IPS-NIHi7 (cell line): ENCODE data around the gene SRCIN1.

Experiments used
- DNase-seq: peaks from one replicate; pipeline ENCODE4 v3.0.0; 2012; ENCODE audit warnings: mixed read lengths; ENCODE audit errors: extremely low spot score

Gene SRCIN1

GRCh38 chr17:38617967-38618760 lies 12.4 kb upstream of the SRCIN1 start:
- DNase-seq = no peak

DNA sequence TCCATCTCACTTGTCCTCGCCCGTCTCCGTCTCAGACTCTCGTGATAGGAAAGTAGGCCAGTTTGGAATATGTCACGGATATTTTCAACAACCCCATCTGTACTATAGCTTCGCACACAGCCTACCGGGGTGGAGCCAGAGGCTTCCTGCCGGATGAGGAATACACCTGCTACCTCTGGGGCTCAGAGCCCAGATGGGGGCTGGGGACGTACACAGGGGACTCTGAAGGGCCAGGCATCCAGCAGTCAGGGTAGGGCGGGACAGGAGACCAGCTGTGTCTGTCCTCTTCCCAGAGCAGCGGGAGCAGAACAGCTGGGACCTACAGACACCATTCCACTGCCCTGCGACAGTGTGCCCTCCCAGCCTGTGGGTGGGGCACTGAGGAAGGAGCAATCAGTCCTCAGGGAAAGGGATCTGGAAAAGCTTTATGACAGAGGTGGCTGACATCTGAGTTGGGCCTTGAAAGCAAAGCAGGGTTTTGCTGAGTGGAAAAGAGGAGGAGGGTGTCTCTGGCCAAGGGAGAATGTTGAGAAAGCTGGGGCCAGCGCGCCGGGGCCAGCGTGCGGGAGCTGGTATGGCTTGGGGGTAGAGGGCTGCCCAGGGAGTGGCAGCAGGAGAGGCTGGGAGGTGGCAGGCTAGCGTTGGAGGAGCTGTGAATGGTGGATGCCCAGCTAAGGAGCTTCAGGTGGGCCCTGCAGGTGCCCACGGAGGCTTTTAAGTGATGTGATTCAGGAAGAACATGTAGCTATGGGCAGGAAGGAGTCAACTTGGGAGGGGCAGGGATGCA lies 11.5 kb upstream of the SRCIN1 start:
- DNase-seq = no peak

DNA sequence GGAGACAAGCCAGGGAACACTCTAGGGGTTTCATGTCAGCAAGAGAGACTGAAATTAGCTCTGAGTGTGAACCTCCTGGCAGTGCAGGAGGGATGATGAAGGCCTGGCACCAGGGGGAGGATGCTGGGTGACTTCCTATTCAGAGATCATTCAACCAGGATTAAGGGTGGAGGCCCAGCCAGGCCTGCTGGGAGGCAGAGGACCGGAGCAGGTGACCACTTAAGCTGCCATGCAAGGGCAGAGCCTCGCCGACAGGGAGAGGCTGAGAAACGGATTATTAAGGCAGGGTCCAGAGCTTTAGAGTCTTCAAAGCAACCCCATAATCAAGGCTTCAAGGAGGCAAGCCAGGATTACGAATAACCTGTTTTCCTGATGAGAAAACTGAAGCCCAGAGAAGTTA lies 10.6 kb upstream of the SRCIN1 start:
- DNase-seq = no peak

DNA sequence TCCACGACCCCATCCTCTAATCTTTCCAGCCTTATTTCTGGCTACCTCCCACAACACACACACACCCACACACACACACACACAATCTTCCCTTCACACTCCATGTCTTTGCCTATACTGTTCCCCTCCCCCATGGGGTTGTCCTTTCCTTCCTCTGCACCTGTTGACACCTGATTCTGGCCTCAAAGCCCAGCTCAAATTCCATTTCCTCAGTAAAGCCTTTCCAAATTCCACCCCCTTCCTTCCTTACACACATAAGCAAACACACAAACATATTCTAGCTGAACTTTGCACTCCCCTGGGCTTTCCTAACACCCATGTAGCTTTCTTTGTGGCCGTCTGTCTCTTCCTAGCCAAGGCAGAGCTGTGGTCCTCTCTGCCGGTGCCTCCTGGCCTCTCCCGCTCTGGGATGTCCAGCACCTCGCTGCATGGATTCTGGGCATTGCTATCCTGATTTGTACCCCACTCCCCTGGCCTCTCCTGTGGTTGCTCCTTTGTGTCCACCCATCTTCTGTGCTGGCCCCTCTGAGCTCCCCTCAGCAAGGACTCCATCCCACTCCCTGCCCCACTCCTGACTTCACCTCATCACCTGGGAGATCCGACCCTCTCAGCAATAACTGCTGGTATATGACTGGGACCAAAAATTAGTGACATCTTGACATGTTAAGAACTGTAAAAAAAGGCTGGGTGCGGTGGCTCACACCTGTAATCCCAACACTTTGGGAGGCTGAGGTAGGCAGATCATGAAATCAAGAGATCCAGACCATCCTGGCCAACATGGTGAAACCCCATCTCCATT lies 8.4 kb upstream of the SRCIN1 start:
- DNase-seq = no peak

- no peak for DNase-seq
Observed at GRCh38 chr17:38613525-38613980, 7.8 kb upstream of the SRCIN1 start.

GRCh38 chr17:38611872-38612376 lies 6.2 kb upstream of the SRCIN1 start:
- DNase-seq = no peak

- DNase-seq = no peak
Observed at GRCh38 chr17:38611070-38611786, 5.5 kb upstream of the SRCIN1 start.

- DNase-seq = peak; percentile 79
Observed at GRCh38 chr17:38609280-38610031, 3.7 kb upstream of the SRCIN1 start.

GRCh38 chr17:38608648-38609047 lies 2.9 kb upstream of the SRCIN1 start:
- no peak for DNase-seq

GRCh38 chr17:38606646-38607611 lies 1.2 kb upstream of the SRCIN1 start:
- DNase-seq = no peak

GRCh38 chr17:38605411-38605840 lies 326 bp downstream of the SRCIN1 start:
- peak; percentile 68 for DNase-seq

GRCh38 chr17:38604479-38605403 lies 1.0 kb downstream of the SRCIN1 start:
- peak; percentile 44 for DNase-seq

GRCh38 chr17:38603786-38604478 lies 1.8 kb downstream of the SRCIN1 start:
- no peak for DNase-seq

- no peak for DNase-seq
Observed at GRCh38 chr17:38602956-38603785, 2.6 kb downstream of the SRCIN1 start.

- DNase-seq = no peak
Observed at GRCh38 chr17:38602453-38602852, 3.3 kb downstream of the SRCIN1 start.

DNA sequence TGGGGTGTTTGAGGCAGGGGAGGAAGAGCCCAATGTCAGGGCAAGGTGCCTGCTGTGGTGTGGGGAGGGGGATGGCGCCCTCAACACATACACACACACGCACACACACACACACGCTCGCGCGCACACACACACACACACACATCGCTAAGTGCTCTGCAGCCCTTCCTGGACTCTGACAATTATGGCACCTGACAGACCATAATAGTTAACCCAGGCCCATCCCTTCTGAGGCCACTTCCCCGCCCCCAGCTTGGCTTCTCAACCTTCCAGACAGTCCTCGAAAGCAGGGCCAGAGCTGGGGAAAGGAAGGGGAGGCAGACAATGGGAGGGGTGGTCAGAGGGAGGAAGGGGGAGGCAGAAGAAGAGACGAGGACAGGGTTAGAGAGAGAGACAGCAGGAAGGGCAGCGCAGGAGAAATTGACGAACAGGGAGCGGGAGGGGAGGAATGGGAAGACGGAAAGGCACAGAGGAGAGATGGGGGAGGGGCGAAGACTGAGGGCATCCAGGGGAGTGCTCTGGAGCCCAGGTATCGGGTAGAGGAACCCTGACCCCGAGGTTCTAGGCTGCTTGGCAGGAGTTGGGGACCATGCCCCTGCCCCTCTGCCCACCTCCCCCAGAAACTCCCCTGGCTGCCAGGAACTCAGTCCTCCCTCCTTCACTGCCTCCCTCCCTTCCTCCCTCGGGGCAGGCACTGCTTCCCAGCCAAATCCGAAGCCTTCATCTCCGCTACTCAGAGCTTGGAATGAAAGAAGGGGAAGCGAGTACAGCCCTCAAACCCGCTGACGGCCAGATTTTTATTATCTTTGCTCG lies 4.0 kb downstream of the SRCIN1 start:
- DNase-seq = no peak
